GM19468 (cell line): ENCODE measurements around the gene CD151.

Experiments
- ATAC-seq: cut with Tn5 transposase; IDR thresholded peaks from one replicate; pipeline ENCODE4 v1.9.1; 2021; ENCODE audit warnings: mild to moderate bottlenecking, moderate library complexity, moderate number of reproducible peaks; ENCODE audit not compliant: unreplicated experiment; ENCODE audit errors: extremely low read depth

CD151 gene

DNA sequence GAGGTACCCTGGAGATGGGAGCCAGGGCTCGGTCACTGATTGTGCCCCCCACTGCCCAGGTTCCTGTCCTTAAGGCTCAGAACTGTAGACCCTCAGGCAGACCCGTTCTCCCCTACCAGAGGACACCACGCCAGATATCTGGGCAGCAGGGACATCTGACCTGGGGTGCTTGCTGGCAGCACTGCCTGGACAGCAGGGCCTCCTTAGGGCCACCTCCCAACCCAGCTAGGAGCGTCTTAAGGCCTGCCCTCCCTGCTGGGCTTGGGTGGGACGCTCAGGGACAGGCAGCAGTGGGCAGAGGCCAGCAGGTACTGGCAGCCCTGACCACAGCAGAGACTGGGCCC lies 6.5 kb downstream of the CD151 start:
- ATAC-seq: no peak

DNA sequence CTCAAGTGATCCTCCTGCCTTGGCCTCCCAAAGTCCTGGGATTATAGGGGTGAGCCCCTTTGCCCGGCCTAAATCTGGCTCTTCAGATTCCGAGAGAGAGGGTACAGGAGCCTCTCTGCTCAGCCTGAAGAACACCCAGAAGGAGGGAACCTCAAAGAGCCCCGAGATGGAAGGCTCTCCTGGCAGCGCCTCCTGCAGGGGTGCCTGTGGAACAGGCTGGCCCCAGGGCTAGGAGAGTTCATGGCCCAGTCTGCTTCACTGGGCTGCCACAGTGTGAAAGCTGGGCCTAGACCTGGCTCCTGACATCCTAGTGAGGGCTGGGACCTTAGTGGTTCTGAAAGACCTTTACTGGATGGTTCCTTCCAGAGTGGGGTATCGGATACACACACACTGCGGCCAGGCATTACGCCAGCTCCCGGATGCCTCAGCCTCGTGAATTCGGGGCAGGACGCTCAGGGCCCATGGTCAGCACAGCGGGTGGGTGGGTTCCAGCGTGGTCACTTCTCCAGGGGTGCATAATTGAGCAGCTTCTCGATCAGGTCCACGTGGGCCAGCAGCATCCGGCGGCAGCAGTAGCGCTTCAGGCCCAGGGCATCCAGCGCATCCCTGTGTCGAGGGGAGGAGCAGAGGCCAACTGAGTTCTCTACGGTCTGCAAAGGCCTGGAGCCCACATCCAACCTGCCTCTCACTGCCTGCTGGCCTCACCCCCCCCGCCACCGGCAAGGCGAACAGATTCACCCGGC lies 7.3 kb downstream of the CD151 start:
- ATAC-seq: no peak

DNA sequence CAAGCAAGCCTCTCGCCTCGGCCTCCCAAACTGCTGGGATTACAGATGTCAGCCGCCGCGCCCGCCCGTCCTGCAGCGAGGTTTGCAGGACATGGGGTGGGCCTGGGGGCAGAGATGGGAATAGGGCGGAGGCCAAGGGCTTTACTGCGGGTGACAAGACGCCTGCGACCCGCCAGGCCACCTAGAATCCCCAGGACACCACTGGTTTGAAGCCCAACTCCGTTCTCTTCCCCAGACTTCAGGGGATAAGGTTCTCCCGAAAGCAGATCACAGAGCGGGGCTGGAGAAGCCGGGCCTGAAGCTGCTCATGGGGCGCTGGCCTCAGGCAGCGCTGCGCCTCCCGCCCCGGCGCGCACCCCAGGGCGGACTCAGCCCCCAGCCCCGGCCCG lies 9.2 kb downstream of the CD151 start:
- ATAC-seq: no peak

DNA sequence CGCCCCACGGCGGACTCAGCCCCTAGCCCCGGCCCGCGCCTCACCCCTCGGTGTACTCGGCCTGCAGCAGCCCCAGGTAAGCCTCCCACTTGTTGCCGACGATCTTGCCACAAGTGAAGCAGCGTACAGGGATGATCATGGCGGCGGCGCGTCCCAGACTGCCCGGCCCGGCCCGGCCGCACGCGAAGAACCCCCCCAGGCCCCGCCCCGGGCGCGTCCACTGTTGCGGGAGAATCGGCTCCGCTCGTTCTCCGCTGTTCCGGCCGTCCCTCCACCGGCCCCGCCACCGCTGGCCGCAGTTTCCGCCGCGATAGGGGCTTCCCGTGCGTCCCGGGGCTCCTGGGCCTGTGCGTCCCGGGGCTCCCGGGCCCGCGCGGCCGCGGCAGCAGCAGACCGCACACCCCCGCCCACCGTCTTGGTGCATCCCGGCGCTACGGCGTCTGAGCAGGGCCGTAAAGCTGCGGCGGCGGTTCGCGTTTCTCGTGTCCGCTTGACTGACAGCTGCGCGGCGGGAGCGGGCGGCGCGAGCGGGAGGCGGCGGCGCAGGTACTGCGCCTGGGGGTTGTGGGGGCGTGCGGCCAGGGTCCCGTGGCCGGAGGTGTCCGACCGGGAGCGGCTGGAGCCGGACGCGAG lies 9.7 kb downstream of the CD151 start, which contains the start of the genes POLR2L and TSPAN4:
Gene POLR2L, minus strand, starts transcription at position 160 of the 633 bp plus-strand sequence. Its CDS starts 21 bp downstream, at position 139.
Gene TSPAN4, plus strand, starts transcription at position 483 of the 633 bp plus-strand sequence. CDS start 7,453 bp downstream, outside the sequence.
- ATAC-seq: peak; percentile 23

DNA sequence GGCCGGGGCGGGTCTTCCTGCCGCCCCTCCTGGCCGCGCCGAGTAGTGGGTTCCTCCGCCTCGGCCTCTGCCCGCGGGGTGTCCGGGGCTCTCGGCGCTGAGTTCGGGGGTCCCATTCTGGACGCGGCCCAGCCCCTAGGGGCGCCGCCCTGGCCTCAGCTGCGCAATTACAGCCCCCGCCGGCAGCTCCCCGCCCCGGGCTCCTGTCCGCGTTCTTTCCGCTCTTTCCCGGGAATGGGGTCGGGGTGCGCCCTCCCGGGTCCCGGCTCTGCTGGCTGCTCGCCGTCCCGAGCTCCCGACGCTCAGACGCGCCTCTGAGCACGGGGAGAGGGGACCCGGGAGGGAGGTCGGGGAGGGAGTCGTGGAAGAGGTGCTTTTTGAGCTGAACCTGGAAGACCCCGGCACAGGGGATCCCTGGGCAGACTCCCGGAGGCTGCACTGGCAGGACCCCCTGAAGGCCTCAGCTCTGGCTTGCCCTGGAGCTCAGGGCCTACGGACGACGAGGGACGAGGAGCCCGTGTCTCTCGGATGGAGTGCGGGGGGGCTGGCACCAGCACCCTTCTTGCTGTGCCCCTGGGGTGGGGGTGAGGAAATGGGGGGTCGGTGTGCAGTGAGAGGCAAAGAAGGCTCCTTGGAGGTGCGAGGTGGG lies 10.5 kb downstream of the CD151 start:
- ATAC-seq: no peak

DNA sequence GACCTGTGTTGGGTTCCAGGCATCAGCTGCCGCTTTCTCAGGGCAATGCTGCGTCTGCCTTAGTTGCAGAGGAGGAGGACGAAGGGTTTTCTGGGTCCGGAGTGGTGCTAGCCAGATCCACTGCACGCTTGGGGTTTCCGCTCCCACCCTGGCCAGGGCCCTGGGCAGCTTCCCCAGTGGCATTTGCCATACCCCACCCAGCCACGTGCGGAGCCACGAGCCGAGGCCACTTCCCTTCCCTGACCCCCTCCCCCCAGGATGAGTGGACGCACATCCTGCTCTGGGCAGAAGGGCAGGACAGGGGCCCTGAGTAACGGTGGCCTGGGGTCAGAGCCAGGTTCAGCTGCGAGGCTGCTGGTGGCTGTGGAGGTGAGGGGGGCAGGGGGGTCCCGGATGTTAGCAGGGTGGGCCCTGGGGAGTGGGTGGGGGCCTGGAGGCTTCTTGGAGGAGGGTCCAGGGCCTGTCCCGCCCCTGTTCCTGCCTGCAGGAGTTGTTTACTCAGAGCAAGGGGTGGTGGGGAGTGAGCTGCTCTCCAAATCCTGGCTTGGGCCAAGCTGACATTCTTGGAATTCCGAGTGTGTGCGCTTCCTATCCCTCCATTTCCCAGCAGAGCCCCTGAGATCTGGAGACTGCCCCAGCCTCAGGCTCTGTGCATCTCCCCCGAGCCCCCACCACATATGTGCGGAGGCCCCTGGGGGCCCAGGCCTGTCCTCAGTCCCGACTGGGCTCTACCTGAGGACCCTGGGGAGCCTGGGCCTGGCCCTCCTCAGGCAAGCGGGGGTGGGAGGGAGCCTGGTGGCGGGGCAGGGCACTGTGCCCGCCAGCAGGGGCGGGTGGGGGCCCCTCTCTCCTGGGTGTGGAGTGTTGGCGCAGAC lies 11.3 kb downstream of the CD151 start:
- no peak for ATAC-seq

DNA sequence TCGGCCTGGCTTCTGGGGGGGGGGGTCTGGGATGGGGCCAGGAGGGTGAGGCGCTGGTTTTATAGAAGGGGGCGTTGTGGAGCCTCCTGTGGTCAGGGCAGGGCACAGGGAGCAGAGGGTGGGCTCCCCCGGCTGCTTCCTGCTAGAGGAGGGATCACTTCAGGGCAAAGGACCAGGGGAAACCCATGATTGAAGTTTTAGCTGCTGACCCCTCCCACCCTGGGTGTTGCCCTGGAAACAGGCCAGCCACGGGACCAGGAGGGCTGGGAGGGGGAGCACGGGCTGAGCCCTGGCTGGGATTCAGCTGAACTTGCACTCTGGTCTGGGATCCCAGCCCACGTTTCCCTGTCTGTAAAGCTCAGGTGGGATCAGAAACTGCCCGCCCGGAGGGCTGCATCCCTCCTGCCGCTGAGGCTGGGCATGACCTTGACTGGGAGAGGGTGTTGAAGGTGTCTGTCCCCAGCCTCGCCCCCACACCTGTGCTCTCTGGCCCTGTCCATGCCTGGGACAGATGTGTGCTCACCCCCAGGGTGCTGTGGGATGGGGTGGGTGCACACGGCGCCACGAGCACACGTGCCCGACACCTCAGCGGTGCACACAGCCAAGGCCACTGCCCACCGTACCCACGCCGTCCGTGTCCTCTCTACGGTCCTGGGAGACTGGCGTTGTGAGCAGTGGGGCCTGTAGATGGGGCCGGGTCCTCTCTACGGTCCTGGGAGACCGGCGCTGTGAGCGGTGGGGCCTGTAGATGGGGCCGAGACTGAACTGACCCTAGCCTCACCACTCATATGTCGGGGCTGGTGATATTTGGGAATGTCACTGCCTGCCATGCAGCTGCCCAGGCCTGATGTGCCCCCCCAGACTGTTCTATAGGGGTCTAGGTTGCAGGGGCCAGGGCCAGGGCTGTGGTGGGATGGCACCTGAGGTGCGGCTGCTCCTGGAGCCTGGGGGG lies 12.2 kb downstream of the CD151 start:
- no peak for ATAC-seq

DNA sequence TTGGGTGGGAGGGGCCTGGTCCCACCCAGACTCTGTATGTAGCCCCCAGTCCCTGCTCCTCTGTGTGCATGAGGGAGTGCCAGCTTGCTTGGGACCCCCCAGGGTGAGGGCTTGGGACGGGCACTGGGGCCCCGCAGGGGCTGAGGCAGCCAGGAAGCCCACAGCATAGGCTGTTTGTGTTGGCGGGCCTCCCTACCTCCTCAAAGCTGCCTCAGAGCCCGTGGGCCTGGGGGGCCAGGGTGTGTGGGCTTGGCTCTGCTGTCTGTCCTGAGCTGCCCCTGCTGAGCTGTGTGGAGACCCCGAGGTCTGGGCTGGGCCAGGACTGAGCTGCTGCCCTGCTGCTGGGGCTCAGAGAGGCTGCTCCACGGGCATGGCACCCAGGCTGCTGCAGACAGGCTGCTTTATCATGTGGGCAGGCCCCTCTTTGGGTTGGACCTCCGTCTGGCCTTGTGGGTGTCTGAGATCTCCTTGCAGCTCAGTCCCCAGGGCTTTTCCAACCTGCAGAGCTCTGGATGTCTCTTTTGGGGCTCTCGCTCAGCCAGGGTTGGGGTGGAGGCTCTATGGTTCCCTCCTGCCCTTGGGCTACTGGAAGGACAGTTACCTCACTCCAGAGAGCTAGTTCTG lies 13.2 kb downstream of the CD151 start:
- ATAC-seq: no peak

DNA sequence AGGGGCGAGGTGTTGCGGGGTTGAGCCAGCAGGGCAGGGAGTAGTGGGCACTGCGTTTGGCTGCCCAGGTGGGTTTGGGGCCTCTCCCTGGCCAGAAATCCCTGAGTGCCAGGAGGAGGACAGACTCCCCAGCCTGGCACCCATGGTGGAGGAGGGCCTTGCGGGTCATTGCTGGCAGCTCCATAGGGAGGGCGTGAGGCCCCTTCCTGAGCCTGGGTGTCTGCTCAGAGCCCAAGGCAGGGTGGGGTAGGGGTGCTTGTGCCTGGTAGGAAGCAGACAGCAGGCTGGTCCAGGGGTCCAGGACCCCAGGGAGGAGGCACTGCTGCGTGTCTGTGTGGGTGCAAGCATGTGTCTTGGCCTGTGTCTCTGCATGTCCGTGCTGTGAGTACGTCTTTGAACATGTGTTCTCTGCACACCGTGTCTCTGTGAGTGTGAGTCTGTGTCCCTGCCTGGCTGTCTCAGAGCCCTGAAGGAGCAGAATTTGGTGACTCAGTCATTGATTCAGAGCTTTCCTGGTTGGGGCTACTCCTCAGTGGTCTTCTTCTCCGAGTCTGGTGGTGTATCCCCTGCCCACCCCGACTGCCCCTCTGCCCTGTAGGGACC lies 13.8 kb downstream of the CD151 start:
- ATAC-seq: no peak

DNA sequence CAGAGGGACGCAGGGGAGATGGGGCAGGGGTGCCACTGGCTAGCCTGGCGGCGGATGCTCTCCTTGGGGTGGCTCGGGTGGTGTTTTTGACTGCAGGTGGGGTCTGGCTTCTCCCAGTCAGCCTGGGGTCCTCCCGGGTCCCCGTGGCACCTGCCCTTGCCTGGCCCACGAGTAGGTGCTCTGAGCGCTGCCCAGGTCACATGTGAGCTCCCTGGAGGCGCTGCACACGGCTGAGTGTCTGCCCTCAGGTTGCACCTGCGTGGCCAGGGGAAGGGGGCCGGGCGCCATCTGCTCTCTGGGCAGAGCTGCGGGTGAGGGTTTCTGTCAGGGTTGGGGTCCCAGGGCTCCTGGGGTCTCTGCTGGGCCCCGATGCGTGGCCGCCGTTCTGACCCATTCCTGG lies 15.1 kb downstream of the CD151 start:
- no peak for ATAC-seq

DNA sequence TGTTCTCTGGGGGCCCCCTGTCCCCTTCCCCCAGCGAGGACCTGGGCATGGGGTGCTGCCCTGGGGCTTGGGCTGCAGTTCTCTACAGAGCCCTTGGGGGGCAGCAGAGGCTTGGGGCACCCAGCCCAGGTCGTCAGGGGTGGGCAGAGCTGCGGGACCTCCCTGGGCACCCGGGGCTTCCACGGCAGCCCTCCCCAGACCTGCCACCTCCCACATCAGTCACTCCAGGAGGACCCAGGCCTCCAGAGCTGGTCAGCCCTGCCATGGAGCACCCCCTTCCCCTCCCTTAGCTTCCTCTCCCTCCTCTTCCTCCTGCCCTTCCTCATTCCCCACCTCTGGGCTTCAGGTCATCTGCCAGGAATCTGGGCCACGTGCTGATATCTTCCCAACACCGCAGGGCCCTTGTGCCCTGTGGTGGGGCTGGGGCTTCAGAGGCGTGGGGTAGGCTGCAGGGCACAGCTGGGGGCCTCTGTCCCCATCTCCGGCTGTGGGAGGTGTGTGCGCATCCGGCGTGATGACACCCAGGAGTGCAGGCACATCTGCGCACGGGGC lies 15.7 kb downstream of the CD151 start:
- no peak for ATAC-seq

DNA sequence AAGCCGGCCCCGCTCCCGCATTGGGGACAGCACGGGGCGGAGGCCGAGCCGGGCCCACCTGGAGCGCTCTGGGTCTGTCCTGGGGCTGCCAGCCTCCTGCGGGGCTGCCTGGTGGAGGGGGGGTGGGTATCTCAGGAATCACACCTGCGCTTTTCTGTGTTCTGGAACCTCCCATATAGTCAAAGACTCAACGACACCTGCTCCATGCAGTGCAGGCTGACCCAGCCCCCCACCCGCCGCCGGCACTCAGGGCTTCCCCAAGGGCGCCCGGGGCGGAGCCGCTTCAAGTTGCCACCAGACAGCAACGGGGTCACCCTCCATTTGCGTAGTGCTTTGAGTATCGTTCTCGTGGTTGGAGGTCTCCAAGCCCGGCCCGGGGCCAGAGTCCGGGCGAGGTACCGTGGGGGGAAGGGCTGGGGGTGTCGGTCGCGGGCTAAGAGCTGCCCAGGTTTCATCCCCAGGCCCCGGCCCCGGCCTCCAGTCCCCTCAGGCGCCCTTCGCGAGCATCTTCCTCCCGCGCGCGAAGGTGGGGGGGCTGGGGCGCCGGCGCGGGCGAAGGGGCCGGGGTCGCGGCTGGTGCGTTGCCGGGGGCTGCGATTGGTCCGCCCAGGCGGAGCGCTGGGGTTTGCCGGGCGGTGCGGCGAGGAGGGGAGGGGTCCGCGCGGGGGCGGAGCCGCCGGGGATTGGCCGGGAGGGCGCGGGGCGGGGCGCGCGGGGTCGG lies 16.5 kb downstream of the CD151 start:
- no peak for ATAC-seq

DNA sequence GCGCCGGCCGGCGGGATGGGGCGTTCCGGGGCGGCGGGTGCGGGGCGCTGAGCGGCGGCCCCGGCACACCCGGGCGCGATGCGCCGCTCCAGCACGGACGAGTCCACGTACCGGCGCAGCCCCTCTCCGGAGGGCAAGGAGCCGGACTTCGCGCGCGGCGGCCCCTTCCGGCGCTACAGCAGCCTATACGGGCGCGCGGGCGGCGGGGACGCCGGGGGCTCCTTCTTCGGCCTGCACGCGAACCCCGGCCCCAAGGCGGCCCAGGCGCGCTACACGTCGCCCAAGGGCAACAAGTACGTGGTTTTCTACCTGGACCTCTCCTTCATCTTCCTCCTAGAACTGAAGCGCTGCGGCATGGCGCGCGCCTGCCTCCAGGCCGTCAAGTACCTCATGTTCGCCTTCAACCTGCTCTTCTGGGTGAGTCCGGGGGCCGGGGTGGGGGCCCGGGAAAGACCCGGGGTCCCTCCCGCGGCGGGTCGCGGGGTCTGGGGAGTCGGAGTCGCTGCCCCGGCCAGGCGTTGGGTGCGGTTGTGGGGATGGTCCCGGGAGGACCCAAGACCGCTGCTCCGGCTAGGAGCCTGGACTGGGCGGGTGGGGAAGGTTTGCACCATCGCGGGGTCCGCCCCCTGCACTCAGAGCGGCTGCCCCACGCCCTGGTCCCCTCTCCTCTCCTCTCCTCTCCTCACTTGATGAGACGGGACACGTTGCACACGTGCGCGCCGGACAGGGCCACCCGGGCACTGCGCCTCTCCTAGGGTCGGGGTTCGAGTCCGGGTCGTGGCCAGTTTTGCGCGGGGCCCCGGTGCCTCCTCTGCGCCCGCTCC lies 17.4 kb downstream of the CD151 start:
- ATAC-seq: no peak

DNA sequence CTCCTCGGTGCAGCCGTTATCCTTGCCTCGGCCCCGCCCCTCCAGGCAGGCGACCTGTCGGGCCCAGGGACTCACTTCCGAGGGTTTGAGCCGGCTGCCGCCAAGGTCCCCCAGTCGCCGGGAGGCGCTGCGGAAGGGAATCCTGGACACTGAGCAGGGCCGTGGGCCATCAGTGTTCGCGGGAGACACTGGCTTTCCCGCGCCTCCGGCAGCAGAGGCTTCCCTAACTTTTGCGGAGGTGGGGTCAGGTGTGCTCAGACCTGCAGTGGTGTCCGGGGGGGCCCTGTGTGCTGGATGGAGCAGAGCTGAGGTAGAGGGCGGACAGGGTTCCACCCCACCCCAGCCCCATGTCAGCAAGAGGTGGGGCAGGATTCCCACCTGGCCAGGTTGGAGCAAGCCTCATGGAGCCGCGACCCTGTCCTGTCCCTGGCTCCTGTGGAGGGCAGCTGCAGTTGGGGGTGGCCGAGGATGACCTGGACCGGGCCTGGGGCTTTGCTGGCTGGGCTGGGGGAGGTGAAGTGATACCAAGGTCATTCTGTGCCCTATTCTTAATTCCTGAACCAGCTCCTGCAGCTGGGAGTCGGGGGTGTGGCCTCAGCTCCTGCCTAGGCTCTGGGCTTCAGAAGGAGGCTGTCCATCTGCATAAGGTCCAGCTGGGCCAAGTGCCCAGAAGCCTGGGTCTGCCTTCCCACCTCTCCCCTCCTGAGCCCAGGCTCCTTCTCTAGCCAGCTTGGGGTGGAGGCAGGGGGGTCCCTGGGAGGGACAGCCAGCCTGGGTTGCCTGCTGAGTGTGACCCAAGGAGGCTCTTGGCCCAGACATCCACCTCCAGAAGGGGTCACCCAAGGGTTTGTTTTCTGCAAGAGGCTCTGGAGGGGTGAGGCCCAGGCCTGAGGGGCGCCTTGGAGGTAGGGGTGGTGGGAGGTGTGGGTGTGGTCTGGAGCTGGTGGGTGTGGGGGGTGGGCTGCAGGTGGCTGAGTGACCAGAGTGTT lies 18.3 kb downstream of the CD151 start:
- ATAC-seq: no peak

DNA sequence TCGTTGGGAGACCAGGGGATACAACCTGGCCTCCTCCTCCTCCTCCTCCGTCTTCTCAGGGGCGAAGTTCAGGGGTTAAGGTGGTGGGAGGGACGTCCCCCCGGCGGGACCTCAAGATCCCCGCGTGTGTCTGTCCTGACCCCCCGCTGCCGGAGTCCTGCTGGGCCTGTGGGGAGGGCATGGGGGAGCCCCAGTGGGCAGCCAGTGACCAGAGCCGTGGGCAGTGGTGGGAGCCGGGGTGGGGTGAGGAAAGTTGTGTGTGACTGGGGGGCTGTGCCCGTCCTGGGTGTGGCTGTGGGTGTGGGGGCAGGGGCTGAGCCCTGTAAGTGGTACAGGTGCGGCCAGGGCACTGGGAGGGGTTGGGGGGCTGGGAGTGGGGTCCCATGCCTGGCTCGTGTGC lies 20.0 kb downstream of the CD151 start:
- no peak for ATAC-seq
